Adrenal gland (tissue), 12 donors: ENCODE results near the gene NDUFS4. TPM values are rescaled to one million over a fixed set of nuclear protein-coding genes. Genes with fewer than 3 reads are reported as not detected.

Experiments used
- DNase-seq, 7 donors: peaks; one replicate each; pipeline ENCODE4 v3.0.0-alpha.2; 2019 to 2020
- H3K27ac ChIP-seq, 5 donors: fragments of 200-600 bp; sonication (generic) in 4 of 5; 1 replicate in 3 of 5; 2 replicates in 2 of 5; pipeline versions ENCODE4 v1.5.1 to v1.8.0; 2016 to 2020; ENCODE audit warnings: mild to moderate bottlenecking in 1 of 5
- H3K27me3 ChIP-seq: fragments of 200-600 bp; 2 replicates; pipeline ENCODE4 v1.8.0; 2021
- H3K36me3 ChIP-seq, 2 donors: fragments of 200-600 bp; replicated peaks in 1 of 2; 1 replicate in 1 of 2; 2 replicates in 1 of 2; pipeline versions ENCODE4 v1.5.1 to v1.8.0; 2018 to 2022
- H3K4me1 ChIP-seq, 2 donors: fragments of 200-600 bp; replicated peaks in 1 of 2; 1 replicate in 1 of 2; 2 replicates in 1 of 2; pipeline versions ENCODE4 v1.5.1 to v1.8.0; 2018 to 2021
- H3K4me3 ChIP-seq, 4 donors: fragments of 200-600 bp; sonication (generic) in 3 of 4; one replicate each; pipeline ENCODE4 v1.5.1; 2016 to 2018
- H3K9me3 ChIP-seq, 3 donors: fragments of 200-600 bp; sonication (generic) in 1 of 3; replicated peaks in 1 of 3; 1 replicate in 2 of 3; 2 replicates in 1 of 3; pipeline versions ENCODE4 v1.5.1 to v1.8.0; 2016 to 2021
- CTCF ChIP-seq, 6 experiments: fragments of 450-650 bp in 4 of 6; fragments of 200-600 bp in 2 of 6; sonication (generic) in 1 of 6; IDR thresholded peaks; 1 replicate in 5 of 6; 2 replicates in 1 of 6; pipeline versions ENCODE4 v1.5.1 to v1.8.0; 2016 to 2021; ENCODE audit warnings: antibody characterized with exemption in 6 of 6, mild to moderate bottlenecking in 2 of 6, moderate library complexity in 1 of 6
- POLR2A ChIP-seq, 2 donors: fragments of 450-650 bp; IDR thresholded peaks; one replicate each; pipeline ENCODE4 v1.6.1; 2017; ENCODE audit warnings: antibody characterized with exemption in 2 of 2, mild to moderate bottlenecking in 2 of 2, moderate library complexity in 1 of 2
- WGBS, 4 donors: extraction: QIAGEN DNeasy Blood & Tissue Kit in 2 of 4; methylation state at CpG; one replicate each; pipeline versions ENCODE4 v1.1.5 to v1.1.7; 2013 to 2017; 5-methylcytosine and 5-hydroxymethylcytosine counted together
- intact Hi-C, 2 donors: fragments of 100-400 bp; cut with DNase I; formaldehyde crosslinking; loops; one replicate each; pipeline versions ENCODE4 v1.14.1 to v1.15.0; 2022 to 2023
- polyA plus RNA-seq, 3 donors: library from polyadenylated mRNA; stranded (reverse); fragments of 200-250 nt in 2 of 3; fragments of 350-450 nt in 1 of 3; fragmentation: Illumina TruSeq in 1 of 3; extraction: RNeasy Lipid Tissue Mini Kit (QIAGEN cat#74804) in 1 of 3; gene quantifications; one replicate each; pipeline ENCODE4 v1.2.3, GENCODE V29; 2013 to 2014
- total RNA-seq, 9 donors: library from RNA; depleted of rRNA in 4 of 9; stranded (reverse); fragments of >200 nt in 4 of 9; fragments of 120-200 nt in 1 of 9; fragmentation: NEBNext Ultra II Directional in 1 of 9; extraction: Animal tissue kit (Norgen Biotek cat#: 25700) in 1 of 9; gene quantifications; one replicate each; pipeline versions ENCODE4 v1.1.0 to v1.2.4, GENCODE V29; 2013 to 2023
- donor health status: healthy with polysubstance abuse.
- donor health status: Bipolar disorder and iron deficiency.
- donor health status: DM: yes; HTN: yes; CAD: no.
- donor health status: DM: no; HTN: no; CAD: no.
- donor health status: DM: no; HTN: no; CAD: no.
- donor health status: DM: yes; HTN: yes; CAD: no.

The NDUFS4 gene
- total and polyA plus RNA-seq, 12 donors: 39.8 to 222 (median 93.0) TPM

- no peak for TF ChIP-seq POLR2A (IDR thresholded peaks at IDR 0.05)
- no peak for TF ChIP-seq CTCF (IDR thresholded peaks at IDR 0.05)
- 78 to 89% (median 85%) methylated on average over 1 of the region's 1 CpG for WGBS, 4 donors
- H3K4me1 ChIP-seq: no peaks in the 10 kb centered on the region
- H3K36me3 ChIP-seq: no peaks in the 10 kb centered on the region
- no peak overlapping the region for H3K27ac ChIP-seq
- intact Hi-C loops: no loop called here
- H3K4me3 ChIP-seq: no peak overlapping the region
- no peaks in the 10 kb centered on the region for H3K9me3 ChIP-seq
- DNase-seq: no peak
- H3K27me3 ChIP-seq: no peaks in the 10 kb centered on the region
These were observed 113.7 kb downstream of the NDUFS4 start for GRCh38 chr5:53674121-53674520.

- 75 to 84% (median 81%) methylated on average over 3 of the region's 3 CpGs for WGBS, 4 donors
- H3K36me3 ChIP-seq: no peaks in the 10 kb centered on the region
- intact Hi-C loops: no loop called here
These were observed 117.2 kb downstream of the NDUFS4 start for GRCh38 chr5:53677632-53678031.

GRCh38 chr5:53678981-53679660, 118.7 kb downstream of the NDUFS4 start:
- Histone ChIP-seq H3K9me3 (no peaks in the 10 kb centered on the region), H3K4me1 (no peaks in the 10 kb centered on the region), H3K27ac (no peak overlapping the region), H3K4me3 (no peak overlapping the region), H3K36me3 (no peaks in the 10 kb centered on the region), H3K27me3 (no peaks in the 10 kb centered on the region)
- no peak for DNase-seq
- intact Hi-C loops: no loop called here
- 78 to 90% (median 85%) methylated on average over 3 of the region's 3 CpGs for WGBS, 4 donors
- TF ChIP-seq CTCF (IDR thresholded peaks at IDR 0.05) (no peak), POLR2A (IDR thresholded peaks at IDR 0.05) (no peak)

More at GRCh38 chr5:53677632-53678031, 117.2 kb downstream of the NDUFS4 start:
- TF ChIP-seq POLR2A (IDR thresholded peaks at IDR 0.05): no peak
- no peak for TF ChIP-seq CTCF (IDR thresholded peaks at IDR 0.05)
- no peaks in the 10 kb centered on the region for H3K9me3 ChIP-seq
- no peak overlapping the region for H3K4me3 ChIP-seq
- no peak overlapping the region for H3K27ac ChIP-seq
- H3K27me3 ChIP-seq: no peaks in the 10 kb centered on the region
- no peaks in the 10 kb centered on the region for H3K4me1 ChIP-seq
- DNase-seq: no peak

- intact Hi-C loops: no loop called here
- TF ChIP-seq CTCF (IDR thresholded peaks at IDR 0.05) (no peak), POLR2A (IDR thresholded peaks at IDR 0.05) (no peak)
These were observed 120.6 kb downstream of the NDUFS4 start for GRCh38 chr5:53681079-53681478.

More at GRCh38 chr5:53681079-53681478, 120.6 kb downstream of the NDUFS4 start:
- H3K27me3 ChIP-seq: no peaks in the 10 kb centered on the region
- H3K27ac ChIP-seq: no peak overlapping the region
- H3K9me3 ChIP-seq: no peaks in the 10 kb centered on the region
- 91 to 100% (median 100%) methylated on average over 1 of the region's 1 CpG for WGBS, 4 donors
- H3K4me1 ChIP-seq: no peaks in the 10 kb centered on the region
- H3K36me3 ChIP-seq: no peaks in the 10 kb centered on the region
- no peak for DNase-seq
- no peak overlapping the region for H3K4me3 ChIP-seq
